Neural cell (in vitro differentiated cells): Measurements from ENCODE around the gene ZFP36L2. TPM values are rescaled to one million over a fixed set of nuclear protein-coding genes. Genes with fewer than 3 reads are reported as not detected.

ENCODE experiments used
- H2AFZ ChIP-seq: fragments of 200-600, 300-800 bp; sonication (generic), shearing (Covaris generic); 2 replicates; pipeline ENCODE4 v1.6.0; 2014; ENCODE audit warnings: low read depth, mild to moderate bottlenecking, antibody characterized with exemption, low read length, moderate library complexity
- H3F3A ChIP-seq: fragments of 200-600 bp; shearing (Covaris generic); 2 replicates; pipeline ENCODE4 v1.6.1; 2016; ENCODE audit warnings: mild to moderate bottlenecking, moderate library complexity, mixed read lengths, antibody characterized with exemption, low read length; ENCODE audit not compliant: insufficient read depth, poor library complexity, severe bottlenecking
- H3K27ac ChIP-seq: fragments of 200-600, 300-800 bp; sonication (generic), shearing (Covaris generic); 2 replicates; pipeline ENCODE4 v1.5.1; 2014; ENCODE audit warnings: mild to moderate bottlenecking, low read length, moderate library complexity
- H3K27me3 ChIP-seq: fragments of 300-800, 200-600 bp; sonication (generic), shearing (Covaris generic); 2 replicates; pipeline ENCODE4 v1.6.0; 2014; ENCODE audit warnings: mild to moderate bottlenecking, low read depth, low read length, moderate library complexity; ENCODE audit not compliant: insufficient read depth
- H3K36me3 ChIP-seq: fragments of 300-800, 200-600 bp; sonication (generic), shearing (Covaris generic); 2 replicates; pipeline ENCODE4 v1.5.1; 2014; ENCODE audit warnings: mild to moderate bottlenecking, antibody characterized with exemption, low read length, moderate library complexity; ENCODE audit not compliant: insufficient read depth
- H3K4me2 ChIP-seq: fragments of 300-800, 200-600 bp; sonication (generic), shearing (Covaris generic); 2 replicates; pipeline ENCODE4 v1.6.0; 2014; ENCODE audit warnings: mild to moderate bottlenecking, low read length
- H3K4me3 ChIP-seq: fragments of 300-800, 200-600 bp; sonication (generic), shearing (Covaris generic); 2 replicates; pipeline ENCODE4 v1.5.1; 2014; ENCODE audit warnings: mild to moderate bottlenecking, low read length, moderate library complexity
- H3K79me2 ChIP-seq: fragments of 200-600 bp; shearing (Covaris generic); replicated peaks from 2 replicates; pipeline ENCODE4 v1.6.0; 2014; ENCODE audit warnings: mild to moderate bottlenecking, low read length, moderate library complexity; ENCODE audit not compliant: insufficient read depth
- H3K9ac ChIP-seq: fragments of 300-800, 200-600 bp; sonication (generic), shearing (Covaris generic); 2 replicates; pipeline ENCODE4 v1.6.1; 2016; ENCODE audit warnings: mild to moderate bottlenecking, low read length, mixed read lengths
- H3K9me2 ChIP-seq: fragments of 200-600 bp; shearing (Covaris generic); 2 replicates; pipeline ENCODE4 v1.6.1; 2016; ENCODE audit warnings: mild to moderate bottlenecking, low read length, mixed read lengths; ENCODE audit not compliant: insufficient read depth
- H3K9me3 ChIP-seq: fragments of 200-600, 300-800 bp; sonication (generic), shearing (Covaris generic); 2 replicates; pipeline ENCODE4 v1.6.1; 2016; ENCODE audit warnings: mild to moderate bottlenecking, mixed run types, low read length, moderate library complexity, mixed read lengths
- H4K20me1 ChIP-seq: fragments of 200-600 bp; shearing (Covaris generic); 2 replicates; pipeline ENCODE4 v1.6.1; 2016; ENCODE audit warnings: mild to moderate bottlenecking, mixed run types; ENCODE audit not compliant: insufficient read depth
- CTCF ChIP-seq: fragments of 450-650 bp; IDR thresholded peaks from 2 replicates; pipeline ENCODE4 v1.5.1; 2014; ENCODE audit warnings: antibody characterized with exemption, mild to moderate bottlenecking, moderate library complexity; ENCODE audit not compliant: poor library complexity, severe bottlenecking
- EP300 ChIP-seq: fragments of 450-650 bp; conservative IDR thresholded peaks from 2 replicates; pipeline ENCODE4 v1.6.1; 2014; ENCODE audit warnings: antibody characterized with exemption, mild to moderate bottlenecking, moderate library complexity; ENCODE audit not compliant: poor library complexity, severe bottlenecking
- EZH2 ChIP-seq: fragments of 200-600, 300-800 bp; shearing (Covaris generic), sonication (generic); IDR thresholded peaks from 2 replicates; pipeline ENCODE4 v1.6.1; 2014; ENCODE audit warnings: antibody characterized with exemption, low read length, borderline replicate concordance, mild to moderate bottlenecking; ENCODE audit not compliant: insufficient read depth, poor library complexity, severe bottlenecking
- MXI1 ChIP-seq: fragments of 450-650 bp; conservative IDR thresholded peaks from 2 replicates; pipeline ENCODE4 v1.6.1; 2014; ENCODE audit warnings: antibody characterized with exemption, mild to moderate bottlenecking; ENCODE audit not compliant: poor library complexity, severe bottlenecking
- POLR2AphosphoS5 ChIP-seq: IDR thresholded peaks from 2 replicates; pipeline ENCODE4 v1.6.1; 2012
- RAD21 ChIP-seq: fragments of 450-650 bp; conservative IDR thresholded peaks from 2 replicates; pipeline ENCODE4 v1.6.1; 2014; ENCODE audit warnings: antibody characterized with exemption, mild to moderate bottlenecking, moderate library complexity
- REST ChIP-seq: IDR thresholded peaks from 2 replicates; pipeline ENCODE4 v1.6.1; 2012; ENCODE audit warnings: borderline replicate concordance
- SMC3 ChIP-seq: fragments of 450-650 bp; conservative IDR thresholded peaks from 2 replicates; pipeline ENCODE4 v1.6.1; 2014; ENCODE audit warnings: antibody characterized with exemption, mild to moderate bottlenecking, moderate library complexity; ENCODE audit not compliant: poor library complexity
- TAF1 ChIP-seq: IDR thresholded peaks from 2 replicates; pipeline ENCODE4 v1.6.1; 2012; ENCODE audit warnings: low read depth
- polyA plus RNA-seq: library from polyadenylated mRNA; depleted of rRNA; stranded (reverse); fragments of >200 nt; gene quantifications from 2 replicates; pipeline ENCODE4 v1.2.3, GENCODE V29; 2014

The ZFP36L2 gene
- polyA plus RNA-seq, 1 donor from 2014 or later, result 0.33 TPM

- H3K9ac ChIP-seq, result no peak overlapping the region
- no peaks in the 10 kb centered on the region for H3K36me3 ChIP-seq
- no peak overlapping the region for H2AFZ ChIP-seq
- no peaks in the 10 kb centered on the region for H3K27me3 ChIP-seq
- no peak overlapping the region for H3K4me3 ChIP-seq
- H3K27ac ChIP-seq, result no peak overlapping the region
- H3K9me2 ChIP-seq, result no peaks in the 10 kb centered on the region
- no peaks in the 10 kb centered on the region for H4K20me1 ChIP-seq
- H3K9me3 ChIP-seq, result no peaks in the 10 kb centered on the region
- H3K79me2 ChIP-seq, result no peaks in the 10 kb centered on the region
- TF ChIP-seq TAF1 (no peak), EZH2 (no peak), POLR2AphosphoS5 (no peak), EP300 (no peak), REST (no peak), SMC3 (no peak), MXI1 (no peak), RAD21 (no peak), CTCF (no peak)
- H3F3A ChIP-seq, result no peaks in the 10 kb centered on the region
- H3K4me2 ChIP-seq, result no peak overlapping the region
Observed at GRCh38 chr2:43269706-43270105, 43.3 kb upstream of the ZFP36L2 start.

GRCh38 chr2:43269074-43269572 lies 42.7 kb upstream of the ZFP36L2 start:
- Histone ChIP-seq H2AFZ (no peak overlapping the region), H4K20me1 (no peaks in the 10 kb centered on the region), H3F3A (no peaks in the 10 kb centered on the region), H3K79me2 (no peaks in the 10 kb centered on the region), H3K9ac (no peak overlapping the region), H3K4me3 (no peak overlapping the region), H3K27me3 (no peaks in the 10 kb centered on the region), H3K4me2 (no peak overlapping the region), H3K27ac (no peak overlapping the region), H3K9me2 (no peaks in the 10 kb centered on the region), H3K9me3 (no peaks in the 10 kb centered on the region), H3K36me3 (no peaks in the 10 kb centered on the region)
- no peak for TF ChIP-seq EP300
- TF ChIP-seq REST, result no peak
- no peak for TF ChIP-seq SMC3
- TF ChIP-seq RAD21, result no peak
- no peak for TF ChIP-seq CTCF
- TF ChIP-seq POLR2AphosphoS5, result no peak
- TF ChIP-seq TAF1, result no peak
- TF ChIP-seq MXI1, result no peak
- TF ChIP-seq EZH2, result no peak
